SK-N-SH treated with all-trans-retinoic acid at 6 μM for 48 hours (cell line): ENCODE measurements around the gene ALK.

Experiments
- ARNTL ChIP-seq: fragments of 450-650 bp; formaldehyde crosslinking; IDR thresholded peaks from 2 replicates; pipeline ENCODE4 v1.5.0; 2020; ENCODE audit warnings: low read depth, mild to moderate bottlenecking, moderate library complexity, borderline replicate concordance
- ZNF70 ChIP-seq: fragments of 450-650 bp; formaldehyde crosslinking; IDR thresholded peaks from 2 replicates; pipeline ENCODE4 v1.5.0; 2020; ENCODE audit warnings: mild to moderate bottlenecking, moderate library complexity
- TF ChIP-seq, protein P1 (sequence below): fragments of 250-450 bp; sonication (Bioruptor Pico); IDR thresholded peaks from 2 replicates; pipeline ENCODE4 v1.8.0; 2020; ENCODE audit warnings: mild to moderate bottlenecking, moderate library complexity, borderline replicate concordance

DNA sequence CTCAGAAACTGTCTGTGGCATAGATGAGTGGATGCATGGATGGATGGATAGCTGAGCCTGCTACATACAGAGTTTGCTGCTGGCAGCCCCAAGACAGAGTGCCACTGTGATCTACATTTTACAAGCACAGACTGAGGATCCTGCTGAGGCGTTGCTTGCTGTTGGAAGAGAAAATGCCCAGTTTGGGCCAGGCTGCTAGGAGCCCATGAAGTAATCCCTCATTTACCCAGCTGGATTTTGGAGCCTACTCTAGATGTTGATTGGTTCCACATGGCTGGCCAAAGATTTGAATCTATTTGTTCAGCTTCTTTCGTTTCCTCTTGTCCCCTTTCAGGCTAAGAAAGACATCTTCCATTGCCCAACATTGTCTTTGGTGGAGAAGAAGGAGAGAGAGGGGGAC lies 544.8 kb downstream of the ALK start:
- TF ChIP-seq, protein P1, sequence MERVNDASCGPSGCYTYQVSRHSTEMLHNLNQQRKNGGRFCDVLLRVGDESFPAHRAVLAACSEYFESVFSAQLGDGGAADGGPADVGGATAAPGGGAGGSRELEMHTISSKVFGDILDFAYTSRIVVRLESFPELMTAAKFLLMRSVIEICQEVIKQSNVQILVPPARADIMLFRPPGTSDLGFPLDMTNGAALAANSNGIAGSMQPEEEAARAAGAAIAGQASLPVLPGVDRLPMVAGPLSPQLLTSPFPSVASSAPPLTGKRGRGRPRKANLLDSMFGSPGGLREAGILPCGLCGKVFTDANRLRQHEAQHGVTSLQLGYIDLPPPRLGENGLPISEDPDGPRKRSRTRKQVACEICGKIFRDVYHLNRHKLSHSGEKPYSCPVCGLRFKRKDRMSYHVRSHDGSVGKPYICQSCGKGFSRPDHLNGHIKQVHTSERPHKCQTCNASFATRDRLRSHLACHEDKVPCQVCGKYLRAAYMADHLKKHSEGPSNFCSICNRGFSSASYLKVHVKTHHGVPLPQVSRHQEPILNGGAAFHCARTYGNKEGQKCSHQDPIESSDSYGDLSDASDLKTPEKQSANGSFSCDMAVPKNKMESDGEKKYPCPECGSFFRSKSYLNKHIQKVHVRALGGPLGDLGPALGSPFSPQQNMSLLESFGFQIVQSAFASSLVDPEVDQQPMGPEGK (CRISPR knock-in tag): no peak
- TF ChIP-seq ARNTL (CRISPR knock-in tag) (no peak), ZNF70 (CRISPR knock-in tag) (no peak)
